ENCODE data around the gene NABP2.

DNA sequence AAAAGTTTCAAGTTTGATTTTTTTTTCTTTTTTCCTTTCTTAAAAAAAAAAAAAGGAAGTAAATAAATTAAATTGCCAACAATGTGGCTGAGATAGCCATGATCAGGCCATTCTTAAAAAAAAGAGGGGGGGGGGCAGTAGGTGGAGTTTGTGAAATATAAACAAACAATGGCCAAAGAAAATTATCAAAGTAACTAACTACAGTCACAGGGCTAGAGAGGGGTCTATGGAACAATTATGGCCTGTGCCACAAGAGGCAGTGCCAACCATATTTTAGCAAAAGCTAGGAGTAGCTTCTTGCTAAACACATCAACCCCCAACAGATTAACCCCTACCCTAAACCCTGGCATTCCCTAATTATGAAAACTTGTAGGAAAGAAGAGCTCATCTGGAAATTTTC lies 18.7 kb upstream of the NABP2 start:
- TF ChIP-seq, protein P1, sequence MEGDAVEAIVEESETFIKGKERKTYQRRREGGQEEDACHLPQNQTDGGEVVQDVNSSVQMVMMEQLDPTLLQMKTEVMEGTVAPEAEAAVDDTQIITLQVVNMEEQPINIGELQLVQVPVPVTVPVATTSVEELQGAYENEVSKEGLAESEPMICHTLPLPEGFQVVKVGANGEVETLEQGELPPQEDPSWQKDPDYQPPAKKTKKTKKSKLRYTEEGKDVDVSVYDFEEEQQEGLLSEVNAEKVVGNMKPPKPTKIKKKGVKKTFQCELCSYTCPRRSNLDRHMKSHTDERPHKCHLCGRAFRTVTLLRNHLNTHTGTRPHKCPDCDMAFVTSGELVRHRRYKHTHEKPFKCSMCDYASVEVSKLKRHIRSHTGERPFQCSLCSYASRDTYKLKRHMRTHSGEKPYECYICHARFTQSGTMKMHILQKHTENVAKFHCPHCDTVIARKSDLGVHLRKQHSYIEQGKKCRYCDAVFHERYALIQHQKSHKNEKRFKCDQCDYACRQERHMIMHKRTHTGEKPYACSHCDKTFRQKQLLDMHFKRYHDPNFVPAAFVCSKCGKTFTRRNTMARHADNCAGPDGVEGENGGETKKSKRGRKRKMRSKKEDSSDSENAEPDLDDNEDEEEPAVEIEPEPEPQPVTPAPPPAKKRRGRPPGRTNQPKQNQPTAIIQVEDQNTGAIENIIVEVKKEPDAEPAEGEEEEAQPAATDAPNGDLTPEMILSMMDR (IDR thresholded peaks at IDR 0.05 in 2 of 3, conservative IDR thresholded peaks at IDR 0.05 in 1 of 3; ENCODE audit: control insufficient read depth in 2 of 3, extremely low read depth in 1 of 3, insufficient read depth in 1 of 3, low read depth in 3 of 3, low read length in 3 of 3), result 0 out of 6 replicates have a peak, but pooled peaks of 1 of the 3 experiments have one; percentile 5
- no peak for TF ChIP-seq TCF12 (IDR thresholded peaks at IDR 0.05; ENCODE audit: low read depth, low read length)
- TF ChIP-seq POLR2A (IDR thresholded peaks at IDR 0.05; ENCODE audit: low read depth, low read length), result no peak
- TF ChIP-seq RAD21 (IDR thresholded peaks at IDR 0.05; ENCODE audit: insufficient read depth, low read depth, low read length), result no peak
- no peak for TF ChIP-seq EZH2 (IDR thresholded peaks at IDR 0.05; ENCODE audit: borderline replicate concordance, control insufficient read depth, low read depth, low read length)
- no peak for TF ChIP-seq RFX5 (IDR thresholded peaks at IDR 0.05; ENCODE audit: low read depth, low read length)
- TF ChIP-seq, protein P2, sequence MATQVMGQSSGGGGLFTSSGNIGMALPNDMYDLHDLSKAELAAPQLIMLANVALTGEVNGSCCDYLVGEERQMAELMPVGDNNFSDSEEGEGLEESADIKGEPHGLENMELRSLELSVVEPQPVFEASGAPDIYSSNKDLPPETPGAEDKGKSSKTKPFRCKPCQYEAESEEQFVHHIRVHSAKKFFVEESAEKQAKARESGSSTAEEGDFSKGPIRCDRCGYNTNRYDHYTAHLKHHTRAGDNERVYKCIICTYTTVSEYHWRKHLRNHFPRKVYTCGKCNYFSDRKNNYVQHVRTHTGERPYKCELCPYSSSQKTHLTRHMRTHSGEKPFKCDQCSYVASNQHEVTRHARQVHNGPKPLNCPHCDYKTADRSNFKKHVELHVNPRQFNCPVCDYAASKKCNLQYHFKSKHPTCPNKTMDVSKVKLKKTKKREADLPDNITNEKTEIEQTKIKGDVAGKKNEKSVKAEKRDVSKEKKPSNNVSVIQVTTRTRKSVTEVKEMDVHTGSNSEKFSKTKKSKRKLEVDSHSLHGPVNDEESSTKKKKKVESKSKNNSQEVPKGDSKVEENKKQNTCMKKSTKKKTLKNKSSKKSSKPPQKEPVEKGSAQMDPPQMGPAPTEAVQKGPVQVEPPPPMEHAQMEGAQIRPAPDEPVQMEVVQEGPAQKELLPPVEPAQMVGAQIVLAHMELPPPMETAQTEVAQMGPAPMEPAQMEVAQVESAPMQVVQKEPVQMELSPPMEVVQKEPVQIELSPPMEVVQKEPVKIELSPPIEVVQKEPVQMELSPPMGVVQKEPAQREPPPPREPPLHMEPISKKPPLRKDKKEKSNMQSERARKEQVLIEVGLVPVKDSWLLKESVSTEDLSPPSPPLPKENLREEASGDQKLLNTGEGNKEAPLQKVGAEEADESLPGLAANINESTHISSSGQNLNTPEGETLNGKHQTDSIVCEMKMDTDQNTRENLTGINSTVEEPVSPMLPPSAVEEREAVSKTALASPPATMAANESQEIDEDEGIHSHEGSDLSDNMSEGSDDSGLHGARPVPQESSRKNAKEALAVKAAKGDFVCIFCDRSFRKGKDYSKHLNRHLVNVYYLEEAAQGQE (IDR thresholded peaks at IDR 0.05; ENCODE audit: low read depth, low read length), result no peak
- no peak for TF ChIP-seq MXI1 (IDR thresholded peaks at IDR 0.05; ENCODE audit: low read depth, low read length)
- TF ChIP-seq ZNF384 (IDR thresholded peaks at IDR 0.05; ENCODE audit: borderline replicate concordance, low read depth, low read length), result no peak
- no peak for TF ChIP-seq HDGF (IDR thresholded peaks at IDR 0.05)

All from GM12878 (cell line).